LoVo (cell line): Measurements from ENCODE around the gene CDH13.

Source experiments
- DNase-seq: peaks from one replicate; pipeline ENCODE4 v3.0.0-alpha.2; 2016; ENCODE audit warnings: low spot score

The CDH13 gene

DNA sequence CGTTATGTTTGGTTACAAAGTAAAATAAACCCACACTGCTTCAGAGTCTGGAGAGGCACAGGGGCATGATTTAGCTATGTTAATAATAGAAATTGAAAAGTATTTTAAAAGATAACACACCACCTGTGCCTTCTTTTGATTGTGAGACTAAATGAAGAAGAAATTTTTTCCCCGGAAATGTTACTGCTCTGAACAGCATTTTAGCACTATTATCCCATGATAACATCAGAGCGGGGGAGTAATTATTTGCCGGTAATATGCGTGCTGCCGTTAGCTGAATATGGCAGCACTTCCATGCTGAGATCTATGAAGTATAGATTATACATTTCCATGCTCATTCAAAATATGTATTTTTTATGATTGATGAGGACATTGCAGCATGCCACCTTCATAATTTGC is 680.8 kb downstream of the CDH13 start:
- no peak for DNase-seq

DNA sequence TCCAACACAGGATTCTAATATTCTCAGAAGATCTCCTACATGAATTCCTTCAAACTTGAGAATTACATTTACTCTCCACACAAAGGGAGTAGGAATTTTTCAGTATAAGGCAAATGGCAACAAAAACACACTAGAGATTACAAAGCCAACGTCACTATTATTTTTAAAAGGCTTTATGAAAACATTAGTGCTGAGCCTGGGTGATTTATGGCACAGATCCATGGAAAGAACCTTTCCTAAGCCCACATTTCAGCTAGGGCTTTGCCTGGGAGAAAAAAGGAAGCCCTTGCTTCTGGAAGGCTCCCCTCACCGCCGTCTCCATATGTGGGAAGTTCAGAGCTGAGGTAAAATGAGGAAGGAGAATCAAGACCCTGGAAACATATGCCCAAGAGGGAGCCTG is 681.6 kb downstream of the CDH13 start:
- DNase-seq, result no peak

- DNase-seq, result no peak
These were observed 684.0 kb downstream of the CDH13 start for GRCh38 chr16:83310816-83311215.

- no peak for DNase-seq
These were observed 685.4 kb downstream of the CDH13 start for GRCh38 chr16:83312015-83312717.

- no peak for DNase-seq
These were observed 686.0 kb downstream of the CDH13 start for GRCh38 chr16:83312718-83313245.

- no peak for DNase-seq
These were observed 688.5 kb downstream of the CDH13 start for GRCh38 chr16:83315271-83315670.

- DNase-seq, result no peak
These were observed 689.7 kb downstream of the CDH13 start for GRCh38 chr16:83316458-83316857.

DNA sequence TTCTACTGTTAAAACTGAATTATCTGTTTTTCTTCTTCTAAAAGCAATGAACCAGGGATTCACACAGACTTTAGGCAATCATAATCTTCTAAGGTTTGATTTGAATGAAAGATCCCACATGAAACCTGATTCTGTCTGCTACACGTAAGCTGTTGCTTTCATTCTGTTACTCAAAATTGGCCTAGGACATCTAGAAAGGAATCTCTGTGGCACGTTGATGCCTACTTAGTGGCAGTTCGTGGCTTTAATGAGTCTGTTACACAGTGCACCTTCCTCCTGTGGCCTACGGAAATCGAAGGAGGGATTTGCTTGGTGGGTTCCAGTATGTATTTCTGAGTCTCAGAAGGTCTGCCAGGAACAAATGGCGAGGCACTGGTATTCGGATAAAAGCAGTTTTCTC is 691.6 kb downstream of the CDH13 start:
- no peak for DNase-seq

DNA sequence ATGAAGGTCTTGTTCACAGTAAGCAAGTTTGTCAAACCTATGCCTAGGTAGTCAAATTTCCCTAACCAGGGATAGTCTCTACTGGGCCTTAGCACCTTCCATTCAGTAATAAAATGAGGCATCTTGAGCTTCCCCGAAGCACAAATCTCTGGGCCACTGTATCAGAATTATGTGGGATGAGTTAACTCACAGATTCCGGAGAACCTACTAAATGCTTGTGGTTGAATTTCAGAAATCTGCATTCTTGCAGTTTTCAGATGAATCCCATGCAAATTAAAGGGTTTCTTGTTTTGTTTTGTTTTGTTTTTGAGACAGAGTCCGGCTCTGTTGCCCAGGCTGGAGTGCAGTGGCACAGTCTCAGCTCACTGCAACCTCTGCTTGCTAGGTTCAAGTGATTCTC is 702.2 kb downstream of the CDH13 start:
- no peak for DNase-seq

- no peak for DNase-seq
These were observed 702.7 kb downstream of the CDH13 start for GRCh38 chr16:83329441-83329840.

DNA sequence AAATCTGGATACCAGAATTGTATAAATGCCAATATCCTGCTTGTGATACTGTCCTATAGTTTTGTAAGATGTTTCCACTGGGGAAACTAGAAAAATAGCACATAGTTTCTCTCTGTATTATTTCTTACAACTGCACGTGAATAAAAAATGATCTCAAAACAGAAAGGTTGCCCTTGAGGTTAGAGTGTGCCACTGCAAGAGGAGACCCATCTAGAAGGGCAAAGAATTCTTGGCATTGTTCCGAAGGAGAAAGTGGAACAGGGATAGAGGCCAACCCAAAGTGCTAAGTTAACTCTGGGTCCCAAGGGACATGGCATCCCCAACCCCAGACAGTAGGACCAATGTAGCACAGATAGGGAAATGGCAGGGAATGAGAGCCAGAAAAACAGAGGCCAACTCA is 703.5 kb downstream of the CDH13 start:
- DNase-seq, result no peak

- DNase-seq, result no peak
These were observed 708.3 kb downstream of the CDH13 start for GRCh38 chr16:83335076-83335475.

GRCh38 chr16:83336603-83337002 is 709.8 kb downstream of the CDH13 start:
- DNase-seq, result no peak

DNA sequence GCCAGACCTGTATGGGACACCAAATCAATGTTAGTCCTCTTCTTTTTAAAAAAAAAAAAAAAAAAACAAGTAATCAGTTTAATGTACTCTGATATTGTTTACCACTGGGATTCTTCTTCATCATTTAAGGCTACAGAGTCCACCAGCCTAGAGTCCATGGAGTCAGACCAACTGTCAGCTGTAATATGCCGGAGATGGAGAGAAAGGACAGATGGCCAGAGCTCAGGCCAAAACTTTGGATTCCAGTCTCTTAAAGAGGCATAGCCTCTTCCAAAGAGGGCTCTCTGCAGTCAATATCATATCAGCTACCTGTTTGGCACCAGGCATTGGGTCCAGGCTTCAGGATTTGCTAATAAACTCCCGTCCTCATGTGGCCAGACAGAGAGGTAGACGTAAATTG is 711.4 kb downstream of the CDH13 start:
- no peak for DNase-seq

GRCh38 chr16:83338941-83339340 is 712.2 kb downstream of the CDH13 start:
- no peak for DNase-seq

GRCh38 chr16:83343935-83344366 is 717.2 kb downstream of the CDH13 start:
- DNase-seq, result no peak

DNA sequence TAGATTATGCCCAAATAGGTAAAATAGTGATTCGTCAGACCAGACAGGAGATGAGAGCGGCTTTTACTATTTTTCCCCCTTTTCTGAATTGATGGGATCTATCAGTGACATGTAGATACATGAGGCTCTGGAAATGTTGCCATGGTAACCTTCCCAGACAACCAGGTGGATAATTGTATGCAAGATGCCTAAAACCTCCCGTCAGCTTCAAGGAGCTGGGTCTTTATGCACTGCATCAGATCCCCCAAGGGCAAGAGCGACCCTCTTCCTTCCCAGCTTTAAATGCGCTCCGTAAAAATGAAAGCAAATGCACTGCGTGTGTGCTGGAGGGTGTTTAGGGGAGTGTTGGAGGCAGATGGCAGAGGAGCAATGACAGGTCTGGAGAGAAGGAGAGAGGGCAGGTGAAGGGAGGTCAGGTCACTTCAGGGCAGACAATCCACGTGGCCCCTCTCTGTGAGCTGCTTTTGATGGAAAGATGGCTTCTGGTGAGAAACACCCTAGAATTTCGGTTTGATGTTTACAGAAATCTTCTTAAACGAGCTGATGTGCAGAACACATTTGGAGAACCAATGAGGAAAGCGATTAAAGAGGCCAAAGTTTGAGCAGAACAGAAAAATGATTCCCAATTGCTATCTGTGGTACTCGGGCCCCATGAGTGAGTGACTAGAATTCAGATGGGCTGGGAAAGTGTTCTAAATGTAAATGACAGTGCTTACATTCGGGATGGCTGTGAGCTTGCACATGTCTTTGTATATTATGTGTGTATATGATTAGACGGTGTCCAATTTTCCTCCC is 719.3 kb downstream of the CDH13 start:
- DNase-seq, result no peak

GRCh38 chr16:83348991-83349390 is 722.2 kb downstream of the CDH13 start:
- no peak for DNase-seq

GRCh38 chr16:83350481-83350880 is 723.7 kb downstream of the CDH13 start:
- no peak for DNase-seq

DNA sequence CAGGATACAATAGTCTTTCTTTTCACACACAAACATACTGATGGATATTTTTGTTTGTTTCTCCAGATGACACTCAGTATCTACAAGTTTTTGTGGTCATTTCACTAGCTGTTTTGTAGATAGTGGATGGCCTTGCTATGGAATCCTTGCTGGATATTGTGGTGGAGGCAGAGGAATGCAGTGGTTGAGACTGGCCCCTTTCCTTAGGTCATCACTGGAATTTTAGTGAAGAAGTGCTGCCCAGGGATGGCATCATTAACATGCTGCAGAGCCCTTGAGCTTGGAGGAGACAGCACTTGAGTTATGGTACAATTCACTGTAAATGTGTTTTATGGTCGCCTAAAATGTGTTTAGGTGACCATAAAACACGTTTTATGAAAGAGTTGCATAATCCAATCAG is 725.1 kb downstream of the CDH13 start:
- no peak for DNase-seq

- no peak for DNase-seq
These were observed 726.5 kb downstream of the CDH13 start for GRCh38 chr16:83353241-83353640.

DNA sequence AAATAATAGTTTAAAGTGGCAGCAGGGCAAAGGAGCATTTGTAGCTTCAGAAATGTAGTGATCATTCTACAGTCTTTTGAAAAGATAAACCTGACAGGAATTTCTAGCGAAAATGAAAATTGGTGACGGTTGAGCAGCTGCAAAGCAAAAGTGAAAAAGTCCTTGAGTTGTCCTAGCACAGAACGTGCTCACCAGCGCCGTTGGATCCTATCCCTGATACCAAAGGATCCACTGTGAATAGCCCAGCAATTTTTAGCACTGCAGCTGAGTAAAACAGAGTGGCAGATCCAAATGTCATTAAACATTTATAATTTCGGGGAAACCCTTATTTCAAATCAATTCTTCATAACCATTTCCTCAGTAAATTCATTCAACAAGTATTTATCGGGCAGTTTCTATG is 727.2 kb downstream of the CDH13 start:
- DNase-seq, result no peak

DNA sequence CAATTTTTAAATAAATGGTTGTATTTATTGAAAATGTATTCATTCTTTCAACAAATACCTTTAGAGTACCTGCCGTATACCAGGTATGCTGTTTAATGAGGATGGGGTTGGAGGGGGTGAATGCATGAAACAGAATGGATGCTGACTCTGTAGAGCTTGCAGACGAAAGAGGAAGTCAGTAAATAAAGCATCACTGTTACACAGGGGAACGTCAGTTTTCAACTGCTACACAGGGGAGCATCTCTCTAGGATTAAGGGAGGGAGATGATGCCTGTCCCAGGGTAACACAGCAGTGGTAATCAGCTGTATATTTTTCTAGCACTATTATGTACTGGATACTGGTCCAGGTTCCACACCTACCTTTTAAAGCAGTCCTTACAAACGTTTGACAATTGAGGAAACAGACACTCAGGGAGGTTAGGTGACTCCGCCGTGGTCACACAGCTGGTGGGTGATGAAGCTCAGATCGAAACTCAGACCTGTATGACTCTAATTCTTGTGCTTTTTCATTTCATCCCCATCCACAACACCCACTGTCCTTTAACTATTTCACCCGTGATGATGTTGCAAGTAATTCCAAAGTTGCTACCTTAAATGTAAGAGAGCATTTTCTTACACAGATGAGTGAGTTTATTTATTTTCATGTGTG is 728.9 kb downstream of the CDH13 start:
- DNase-seq, result no peak
